IMR-90 (cell line): Measurements from ENCODE around the gene TAF1D. TPM values are rescaled to one million over a fixed set of nuclear protein-coding genes. Genes with fewer than 3 reads are reported as not detected.

Experiments used
- ATAC-seq: fragments of 200-7000 bp; cut with Tn5 transposase; 2 replicates; pipeline ENCODE4 v1.9.1; 2020; ENCODE audit warnings: low read depth, mild to moderate bottlenecking, moderate library complexity
- BruUV-seq: library from RNA; stranded (reverse); fragments of 400-500 nt; replicated peaks from 2 replicates; lab custom pipeline; 2021; lab: Mats Ljungman, UMichigan
- CTCF ChIA-PET: fragments of 300-600 bp; formaldehyde crosslinking; extraction: SDS; loops from one replicate; lab custom pipeline; 2021; ENCODE audit warnings: antibody characterized with exemption; lab: Yijun Ruan, JAX
- POLR2A ChIA-PET: fragments of 300-600 bp; sonication (Branson Sonifier 250); formaldehyde crosslinking; loops from one replicate; lab custom pipeline; 2022; ENCODE audit warnings: antibody characterized with exemption; ENCODE audit not compliant: unreplicated experiment; lab: Charles Lee
- DNase-seq: peaks from one replicate; pipeline ENCODE4 v3.0.0; 2013
- H2AFZ ChIP-seq: replicated peaks from 2 replicates; pipeline ENCODE3; 2013; ENCODE audit warnings: low read length, mild to moderate bottlenecking; ENCODE audit not compliant: poor library complexity
- H2AK5ac ChIP-seq: 2 replicates; pipeline ENCODE4 v1.6.1; 2013; ENCODE audit warnings: low read depth, low read length, inconsistent platforms
- H2AK9ac ChIP-seq: replicated peaks from 2 replicates; pipeline ENCODE3; 2013; ENCODE audit warnings: mild to moderate bottlenecking, low read depth, low read length, moderate library complexity; ENCODE audit not compliant: poor library complexity
- H2BK120ac ChIP-seq: 2 replicates; pipeline ENCODE4 v1.6.1; 2013; ENCODE audit warnings: low read depth, low read length, inconsistent platforms
- H2BK15ac ChIP-seq: 3 replicates; pipeline ENCODE4 v1.6.1; 2013; ENCODE audit warnings: low read depth, low read length, inconsistent platforms
- H2BK20ac ChIP-seq: 2 replicates; pipeline ENCODE4 v1.6.1; 2013; ENCODE audit warnings: low read depth, mild to moderate bottlenecking, inconsistent platforms, low read length, moderate library complexity
- H2BK5ac ChIP-seq: 2 replicates; pipeline ENCODE4 v1.6.1; 2013; ENCODE audit warnings: mild to moderate bottlenecking, low read depth, low read length, inconsistent platforms; ENCODE audit not compliant: poor library complexity, severe bottlenecking
- H3K14ac ChIP-seq: replicated peaks from 2 replicates; pipeline ENCODE4 v1.6.1; 2013; ENCODE audit warnings: low read depth, low read length, inconsistent platforms
- H3K18ac ChIP-seq: 2 replicates; pipeline ENCODE4 v1.6.1; 2013; ENCODE audit warnings: low read depth, low read length, control low read depth
- H3K23ac ChIP-seq: 2 replicates; pipeline ENCODE4 v1.6.1; 2013; ENCODE audit warnings: low read depth, low read length, inconsistent platforms
- H3K27ac ChIP-seq: 2 replicates; pipeline ENCODE4 v1.5.1; 2013; ENCODE audit warnings: mild to moderate bottlenecking, control low read depth, low read length; ENCODE audit not compliant: insufficient read depth
- H3K27me3 ChIP-seq: 2 replicates; pipeline ENCODE4 v1.6.1; 2013; ENCODE audit warnings: low read length; ENCODE audit not compliant: control insufficient read depth, insufficient read depth
- H3K36me3 ChIP-seq: 2 replicates; pipeline ENCODE4 v1.6.1; 2013; ENCODE audit warnings: low read length, mixed read lengths; ENCODE audit not compliant: control insufficient read depth, insufficient read depth
- H3K4ac ChIP-seq: 2 replicates; pipeline ENCODE4 v1.6.1; 2013; ENCODE audit warnings: low read depth, low read length, inconsistent platforms
- H3K4me1 ChIP-seq: 2 replicates; pipeline ENCODE4 v1.6.1; 2013; ENCODE audit warnings: low read length, mixed read lengths; ENCODE audit not compliant: control insufficient read depth, insufficient read depth
- H3K4me2 ChIP-seq: 2 replicates; pipeline ENCODE4 v1.6.1; 2013; ENCODE audit warnings: low read depth, mild to moderate bottlenecking, control low read depth, low read length, moderate library complexity
- H3K4me3 ChIP-seq: 2 replicates; pipeline ENCODE4 v1.5.1; 2013; ENCODE audit warnings: low read depth, mild to moderate bottlenecking, control low read depth, low read length, moderate library complexity; ENCODE audit not compliant: insufficient read depth
- H3K56ac ChIP-seq: 2 replicates; pipeline ENCODE4 v1.6.1; 2013; ENCODE audit warnings: low read length, inconsistent platforms; ENCODE audit not compliant: insufficient read depth; ENCODE audit errors: extremely low read depth
- H3K79me1 ChIP-seq, 2 experiments: 2 replicates each; pipeline ENCODE4 v1.6.1; 2013; ENCODE audit warnings: low read length in 2 of 2, inconsistent platforms in 1 of 2, low read depth in 1 of 2
- H3K9ac ChIP-seq: 2 replicates; pipeline ENCODE4 v1.6.1; 2013; ENCODE audit warnings: low read depth, low read length, control low read depth
- H3K9me1 ChIP-seq: 2 replicates; pipeline ENCODE4 v1.6.1; 2013; ENCODE audit warnings: low read length, inconsistent platforms; ENCODE audit not compliant: insufficient read depth
- H3K9me3 ChIP-seq: 2 replicates; pipeline ENCODE4 v1.6.1; 2013; ENCODE audit warnings: low read length; ENCODE audit not compliant: control insufficient read depth, insufficient read depth
- H4K20me1 ChIP-seq: 2 replicates; pipeline ENCODE4 v1.6.1; 2013; ENCODE audit warnings: low read length, inconsistent platforms; ENCODE audit not compliant: insufficient read depth
- H4K5ac ChIP-seq: 2 replicates; pipeline ENCODE4 v1.6.1; 2013; ENCODE audit warnings: mild to moderate bottlenecking, low read depth, low read length, control low read depth
- H4K8ac ChIP-seq, 2 experiments: 2 replicates each; pipeline ENCODE4 v1.6.1; 2013; ENCODE audit warnings: low read depth in 2 of 2, low read length in 2 of 2, control low read depth in 1 of 2, inconsistent platforms in 1 of 2
- H4K91ac ChIP-seq: 2 replicates; pipeline ENCODE4 v1.6.1; 2013; ENCODE audit warnings: low read depth, low read length, inconsistent platforms; ENCODE audit not compliant: insufficient read depth
- BHLHE40 ChIP-seq: fragments of 150-350 bp; IDR thresholded peaks from 2 replicates; pipeline ENCODE4 v1.6.1; 2016; ENCODE audit warnings: mild to moderate bottlenecking, low read depth, low read length
- CEBPB ChIP-seq: IDR thresholded peaks from 2 replicates; pipeline ENCODE4 v1.6.1; 2012; ENCODE audit warnings: low read depth, low read length, improper control_type of control experiment
- CHD1 ChIP-seq: IDR thresholded peaks from 2 replicates; pipeline ENCODE4 v1.6.1; 2012; ENCODE audit warnings: low read depth, low read length, improper control_type of control experiment
- FOS ChIP-seq: fragments of 150-350 bp; IDR thresholded peaks from 2 replicates; pipeline ENCODE4 v1.6.1; 2016; ENCODE audit warnings: low read depth, low read length
- MAFK ChIP-seq: IDR thresholded peaks from 2 replicates; pipeline ENCODE4 v1.6.1; 2012; ENCODE audit warnings: low read depth, low read length, improper control_type of control experiment
- MAZ ChIP-seq: IDR thresholded peaks from 2 replicates; pipeline ENCODE4 v1.6.1; 2012; ENCODE audit warnings: low read depth, mild to moderate bottlenecking, low read length, improper control_type of control experiment, moderate library complexity, borderline replicate concordance
- MXI1 ChIP-seq: IDR thresholded peaks from 2 replicates; pipeline ENCODE4 v1.6.1; 2012; ENCODE audit warnings: low read depth, mild to moderate bottlenecking, low read length, moderate library complexity, borderline replicate concordance
- NFE2L2 ChIP-seq: fragments of 150-350 bp; IDR thresholded peaks from 2 replicates; pipeline ENCODE4 v1.6.1; 2016; ENCODE audit warnings: low read depth, mild to moderate bottlenecking, low read length
- POLR2A ChIP-seq: IDR thresholded peaks from 2 replicates; pipeline ENCODE4 v1.6.1; 2012; ENCODE audit warnings: mild to moderate bottlenecking, low read depth, low read length
- RAD21 ChIP-seq: IDR thresholded peaks from 2 replicates; pipeline ENCODE4 v1.6.1; 2012; ENCODE audit warnings: low read length, improper control_type of control experiment
- RCOR1 ChIP-seq: IDR thresholded peaks from 2 replicates; pipeline ENCODE4 v1.6.1; 2012; ENCODE audit warnings: mild to moderate bottlenecking, low read length, improper control_type of control experiment; ENCODE audit not compliant: insufficient replicate concordance
- RFX5 ChIP-seq: IDR thresholded peaks from 2 replicates; pipeline ENCODE4 v1.8.0; 2012; ENCODE audit warnings: low read depth, mild to moderate bottlenecking, low read length, moderate library complexity
- SMC3 ChIP-seq: fragments of 150-350 bp; IDR thresholded peaks from 2 replicates; pipeline ENCODE4 v1.6.1; 2016; ENCODE audit warnings: low read depth, mild to moderate bottlenecking, antibody characterized with exemption, low read length, moderate library complexity
- WGBS, 2 experiments: methylation state at CpG; one replicate each; pipeline versions ENCODE4 v1.1.5 to v1.1.7; 2013; ENCODE audit warnings: missing lambda C conversion rate in 2 of 2; ENCODE audit not compliant: insufficient read length in 1 of 2; ENCODE audit errors: extremely low coverage in 2 of 2; 5-methylcytosine and 5-hydroxymethylcytosine counted together
- dilution Hi-C: fragments of 300-500 bp; cut with HindIII; formaldehyde crosslinking; loops from one replicate; pipeline ENCODE4 v1.14.3; 2018; ENCODE audit warnings: low sequenced_read_pairs; ENCODE audit not compliant: unreplicated experiment
- in situ Hi-C: fragments of 300-500 bp; cut with MboI; formaldehyde crosslinking; loops from 3 replicates; pipeline ENCODE4 v1.14.3; 2019; ENCODE audit warnings: low sequenced_read_pairs, inconsistent platforms, mixed read lengths
- intact Hi-C: fragments of 100-400 bp; cut with micrococcal nuclease; formaldehyde crosslinking; loops from 2 replicates; pipeline ENCODE4 v1.10.0; 2022
- polyA plus RNA-seq, 3 experiments: library from polyadenylated mRNA; depleted of rRNA; stranded (reverse); fragments of >200 nt; gene quantifications; 2 replicates each; pipeline ENCODE4 v1.2.3, GENCODE V29; 2012; ENCODE audit warnings: low replicate concordance in 1 of 3
- total RNA-seq: library from RNA; depleted of rRNA; stranded (reverse); fragments of >200 nt; gene quantifications from 2 replicates; pipeline ENCODE4 v1.2.3, GENCODE V29; 2012
- TF ChIP-seq, protein P1 (sequence below): fragments of 150-350 bp; IDR thresholded peaks from 2 replicates; pipeline ENCODE4 v1.6.1; 2016; ENCODE audit warnings: low read depth, mild to moderate bottlenecking, low read length, moderate library complexity, borderline replicate concordance
- TF ChIP-seq, protein P2 (sequence below): fragments of 150-350 bp; IDR thresholded peaks from 2 replicates; pipeline ENCODE4 v1.6.1; 2017; ENCODE audit warnings: mild to moderate bottlenecking, antibody characterized with exemption, low read length, low read depth
- TF ChIP-seq, protein P3 (sequence below): conservative IDR thresholded peaks from 2 replicates; pipeline ENCODE4 v1.5.1; 2012; ENCODE audit warnings: mild to moderate bottlenecking, low read depth, low read length, improper control_type of control experiment

TAF1D gene
- total and polyA plus RNA-seq, 2 of the 4 experiments (the other 2 are of a cell fraction), result 56.8 to 133 TPM

DNA sequence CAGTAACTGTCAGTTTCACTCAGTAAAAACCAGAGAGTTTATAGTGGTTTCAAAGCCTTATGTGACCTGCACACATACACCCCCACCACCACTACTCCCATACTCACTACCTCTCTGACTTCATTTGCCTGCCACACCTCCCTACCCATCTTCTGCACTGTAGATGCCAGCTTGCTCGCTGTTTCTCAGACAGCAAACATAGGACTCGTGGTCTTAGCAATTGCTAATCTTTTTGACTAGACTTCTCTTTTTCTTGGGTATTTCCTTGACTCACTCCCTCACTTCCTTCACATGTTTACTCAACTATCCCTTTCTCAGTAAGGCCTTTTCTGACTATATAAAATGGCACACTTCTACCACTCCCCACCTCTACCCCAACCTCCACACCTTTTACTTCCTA is 52.1 kb downstream of the TAF1D start:
- WGBS, 2 experiments, result no CpG with 5 or more reads among the region's 2 CpGs
- Histone ChIP-seq H2AK5ac (no peak overlapping the region), H4K8ac (no peak overlapping the region), H3K9me3 (no peaks in the 10 kb centered on the region), H3K56ac (no peak overlapping the region), H2BK120ac (no peak overlapping the region), H2BK5ac (no peak overlapping the region), H3K79me1 (peaks cover 2 to 8% of the 10 kb centered on the region in 2 experiments; a peak in 2 of 4 replicates), H4K91ac (no peak overlapping the region), H3K23ac (no peak overlapping the region), H2BK15ac (no peak overlapping the region), H3K14ac (no peak overlapping the region), H3K4me1 (no peaks in the 10 kb centered on the region), H3K36me3 (peaks cover 15% of the 10 kb centered on the region), H3K18ac (no peak overlapping the region), H2BK20ac (no peak overlapping the region), H2AFZ (no peak overlapping the region), H2AK9ac (no peak overlapping the region), H3K4ac (no peak overlapping the region), H3K4me2 (no peak overlapping the region), H4K20me1 (no peaks in the 10 kb centered on the region), H4K5ac (no peak overlapping the region), H3K4me3 (no peak overlapping the region), H3K27me3 (no peaks in the 10 kb centered on the region), H3K9ac (no peak overlapping the region), H3K27ac (no peak overlapping the region), H3K9me1 (no peaks in the 10 kb centered on the region)
- in situ Hi-C loops (no loop called here), dilution Hi-C loops (no loop called here), intact Hi-C loops (no loop called here)
- no peak for ATAC-seq
- no peak for TF ChIP-seq BHLHE40
- no peak for TF ChIP-seq CHD1
- no peak for TF ChIP-seq RCOR1
- no peak for TF ChIP-seq POLR2A
- no peak for TF ChIP-seq FOS
- TF ChIP-seq, protein P1, sequence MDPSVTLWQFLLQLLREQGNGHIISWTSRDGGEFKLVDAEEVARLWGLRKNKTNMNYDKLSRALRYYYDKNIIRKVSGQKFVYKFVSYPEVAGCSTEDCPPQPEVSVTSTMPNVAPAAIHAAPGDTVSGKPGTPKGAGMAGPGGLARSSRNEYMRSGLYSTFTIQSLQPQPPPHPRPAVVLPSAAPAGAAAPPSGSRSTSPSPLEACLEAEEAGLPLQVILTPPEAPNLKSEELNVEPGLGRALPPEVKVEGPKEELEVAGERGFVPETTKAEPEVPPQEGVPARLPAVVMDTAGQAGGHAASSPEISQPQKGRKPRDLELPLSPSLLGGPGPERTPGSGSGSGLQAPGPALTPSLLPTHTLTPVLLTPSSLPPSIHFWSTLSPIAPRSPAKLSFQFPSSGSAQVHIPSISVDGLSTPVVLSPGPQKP, result no peak
- no peak for TF ChIP-seq SMC3
- TF ChIP-seq RAD21, result no peak
- TF ChIP-seq MAZ, result no peak
- TF ChIP-seq, protein P2, sequence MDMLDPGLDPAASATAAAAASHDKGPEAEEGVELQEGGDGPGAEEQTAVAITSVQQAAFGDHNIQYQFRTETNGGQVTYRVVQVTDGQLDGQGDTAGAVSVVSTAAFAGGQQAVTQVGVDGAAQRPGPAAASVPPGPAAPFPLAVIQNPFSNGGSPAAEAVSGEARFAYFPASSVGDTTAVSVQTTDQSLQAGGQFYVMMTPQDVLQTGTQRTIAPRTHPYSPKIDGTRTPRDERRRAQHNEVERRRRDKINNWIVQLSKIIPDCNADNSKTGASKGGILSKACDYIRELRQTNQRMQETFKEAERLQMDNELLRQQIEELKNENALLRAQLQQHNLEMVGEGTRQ, result no peak
- no peak for TF ChIP-seq RFX5
- no peak for TF ChIP-seq CEBPB
- TF ChIP-seq, protein P3, sequence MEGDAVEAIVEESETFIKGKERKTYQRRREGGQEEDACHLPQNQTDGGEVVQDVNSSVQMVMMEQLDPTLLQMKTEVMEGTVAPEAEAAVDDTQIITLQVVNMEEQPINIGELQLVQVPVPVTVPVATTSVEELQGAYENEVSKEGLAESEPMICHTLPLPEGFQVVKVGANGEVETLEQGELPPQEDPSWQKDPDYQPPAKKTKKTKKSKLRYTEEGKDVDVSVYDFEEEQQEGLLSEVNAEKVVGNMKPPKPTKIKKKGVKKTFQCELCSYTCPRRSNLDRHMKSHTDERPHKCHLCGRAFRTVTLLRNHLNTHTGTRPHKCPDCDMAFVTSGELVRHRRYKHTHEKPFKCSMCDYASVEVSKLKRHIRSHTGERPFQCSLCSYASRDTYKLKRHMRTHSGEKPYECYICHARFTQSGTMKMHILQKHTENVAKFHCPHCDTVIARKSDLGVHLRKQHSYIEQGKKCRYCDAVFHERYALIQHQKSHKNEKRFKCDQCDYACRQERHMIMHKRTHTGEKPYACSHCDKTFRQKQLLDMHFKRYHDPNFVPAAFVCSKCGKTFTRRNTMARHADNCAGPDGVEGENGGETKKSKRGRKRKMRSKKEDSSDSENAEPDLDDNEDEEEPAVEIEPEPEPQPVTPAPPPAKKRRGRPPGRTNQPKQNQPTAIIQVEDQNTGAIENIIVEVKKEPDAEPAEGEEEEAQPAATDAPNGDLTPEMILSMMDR, result no peak
- TF ChIP-seq MXI1, result no peak
- no peak for TF ChIP-seq MAFK
- TF ChIP-seq NFE2L2, result no peak
- DNase-seq, result no peak
- ChIA-PET POLR2A (no interaction called here), CTCF (no interaction called here)
- BruUV-seq, result no TSS peak
